Liver (tissue), 9 donors: ENCODE data around the gene MIOX. TPM values are rescaled to one million over a fixed set of nuclear protein-coding genes. Genes with fewer than 3 reads are reported as not detected.

Experiments
- DNase-seq: peaks from one replicate; pipeline ENCODE4 v3.0.0-alpha.2; 2017; ENCODE audit warnings: low spot score
- H3K27ac ChIP-seq, 2 donors: one replicate each; pipeline ENCODE4 v1.7.0; 2013; ENCODE audit warnings: inconsistent platforms in 2 of 2, low read length in 2 of 2, control low read depth in 1 of 2, low read depth in 1 of 2, mild to moderate bottlenecking in 1 of 2
- H3K27me3 ChIP-seq, 4 donors: one replicate each; pipeline versions ENCODE4 v1.6.1 to v1.7.0; 2013; ENCODE audit warnings: low read length in 3 of 4, inconsistent platforms in 1 of 4, mild to moderate bottlenecking in 1 of 4, moderate library complexity in 1 of 4; ENCODE audit not compliant: control insufficient read depth in 4 of 4, insufficient read depth in 4 of 4
- H3K36me3 ChIP-seq, 4 donors: one replicate each; pipeline versions ENCODE4 v1.6.1 to v1.7.0; 2013; ENCODE audit warnings: low read length in 3 of 4, mild to moderate bottlenecking in 3 of 4, low read depth in 1 of 4, moderate library complexity in 1 of 4; ENCODE audit not compliant: control insufficient read depth in 4 of 4, insufficient read depth in 3 of 4
- H3K4me1 ChIP-seq, 4 donors: one replicate each; pipeline versions ENCODE4 v1.6.1 to v1.7.0; 2013; ENCODE audit warnings: low read length in 3 of 4, mild to moderate bottlenecking in 3 of 4, moderate library complexity in 1 of 4; ENCODE audit not compliant: control insufficient read depth in 4 of 4, insufficient read depth in 4 of 4
- H3K4me3 ChIP-seq, 3 donors: one replicate each; pipeline versions ENCODE4 v1.6.1 to v1.7.0; 2013; ENCODE audit warnings: low read length in 3 of 3, control low read depth in 1 of 3, low read depth in 1 of 3, mild to moderate bottlenecking in 1 of 3
- H3K9ac ChIP-seq, 2 donors: one replicate each; pipeline ENCODE4 v1.7.0; 2013; ENCODE audit warnings: low read length in 2 of 2, mild to moderate bottlenecking in 2 of 2, moderate library complexity in 2 of 2, control low read depth in 1 of 2, low read depth in 1 of 2
- H3K9me3 ChIP-seq, 4 donors: one replicate each; pipeline versions ENCODE4 v1.6.1 to v1.7.0; 2013; ENCODE audit warnings: low read length in 3 of 4; ENCODE audit not compliant: control insufficient read depth in 4 of 4
- ATF3 ChIP-seq: IDR thresholded peaks from 2 replicates; pipeline ENCODE4 v1.6.1; 2016; ENCODE audit warnings: antibody characterized with exemption
- CTCF ChIP-seq: fragments of 150-350 bp; IDR thresholded peaks from 2 replicates; pipeline ENCODE4 v1.5.1; 2017; ENCODE audit warnings: improper control_type of control experiment, low read depth, low read length; ENCODE audit not compliant: missing input control
- EGR1 ChIP-seq, 2 donors: IDR thresholded peaks; 2 replicates each; pipeline ENCODE4 v1.6.1; 2016 to 2018; ENCODE audit warnings: antibody characterized with exemption in 2 of 2, low read depth in 2 of 2
- FOXA1 ChIP-seq: IDR thresholded peaks from 2 replicates; pipeline ENCODE4 v1.6.1; 2016; ENCODE audit warnings: antibody characterized with exemption
- FOXA2 ChIP-seq: IDR thresholded peaks from 2 replicates; pipeline ENCODE4 v1.6.1; 2016; ENCODE audit warnings: antibody characterized with exemption
- GABPA ChIP-seq, 2 donors: IDR thresholded peaks in 1 of 2; conservative IDR thresholded peaks in 1 of 2; 2 replicates each; pipeline ENCODE4 v1.6.1; 2016; ENCODE audit warnings: antibody characterized with exemption in 2 of 2, mild to moderate bottlenecking in 1 of 2, moderate library complexity in 1 of 2
- HNF4A ChIP-seq, 2 donors: conservative IDR thresholded peaks; 2 replicates each; pipeline ENCODE4 v1.6.1; 2016; ENCODE audit warnings: antibody characterized with exemption in 2 of 2, mild to moderate bottlenecking in 2 of 2
- HNF4G ChIP-seq: IDR thresholded peaks from 2 replicates; pipeline ENCODE4 v1.6.1; 2016; ENCODE audit warnings: antibody characterized with exemption
- JUND ChIP-seq, 2 donors: IDR thresholded peaks; 2 replicates each; pipeline ENCODE4 v1.6.1; 2016; ENCODE audit warnings: antibody characterized with exemption in 2 of 2
- NR2F2 ChIP-seq: IDR thresholded peaks from 2 replicates; pipeline ENCODE4 v1.6.1; 2016; ENCODE audit warnings: antibody characterized with exemption
- RAD21 ChIP-seq, 2 donors: IDR thresholded peaks; 2 replicates each; pipeline ENCODE4 v1.6.1; 2016; ENCODE audit warnings: antibody characterized with exemption in 2 of 2, mild to moderate bottlenecking in 2 of 2
- REST ChIP-seq: IDR thresholded peaks from 2 replicates; pipeline ENCODE4 v1.6.1; 2016; ENCODE audit warnings: antibody characterized with exemption, mild to moderate bottlenecking
- RXRA ChIP-seq, 2 donors: IDR thresholded peaks; 2 replicates each; pipeline ENCODE4 v1.6.1; 2017 to 2018; ENCODE audit warnings: antibody characterized with exemption in 2 of 2, mild to moderate bottlenecking in 1 of 2
- SP1 ChIP-seq: IDR thresholded peaks from 2 replicates; pipeline ENCODE4 v1.6.1; 2018; ENCODE audit warnings: antibody characterized with exemption, mild to moderate bottlenecking
- TAF1 ChIP-seq: conservative IDR thresholded peaks from 2 replicates; pipeline ENCODE4 v1.6.1; 2016; ENCODE audit warnings: antibody characterized with exemption, mild to moderate bottlenecking
- ZBTB33 ChIP-seq: IDR thresholded peaks from 2 replicates; pipeline ENCODE4 v1.6.1; 2016; ENCODE audit warnings: antibody characterized with exemption
- WGBS: extraction: QIAGEN DNeasy Blood & Tissue Kit; methylation state at CpG from one replicate; pipeline ENCODE4 v1.1.7; 2013; 5-methylcytosine and 5-hydroxymethylcytosine counted together
- polyA plus RNA-seq, 2 donors: library from polyadenylated mRNA; stranded (reverse) in 1 of 2; unstranded in 1 of 2; fragments of 200-250 nt in 1 of 2; fragments of >200 nt in 1 of 2; fragmentation: Nextera tagmentation in 1 of 2; extraction: Ambion mirVana in 1 of 2; gene quantifications; one replicate each; pipeline versions ENCODE4 v1.2.1 to v1.2.3, GENCODE V29; 2013 to 2015
- total RNA-seq, 2 donors: library from RNA; depleted of rRNA; stranded (reverse); fragments of >200 nt; gene quantifications; one replicate each; pipeline ENCODE4 v1.2.3, GENCODE V29; 2014
- TF ChIP-seq, protein P1 (sequence below): IDR thresholded peaks from 2 replicates; pipeline ENCODE4 v1.6.1; 2016; ENCODE audit warnings: antibody characterized with exemption
- donor health status: healthy.
- donor health status: healthy.
- donor health status: healthy.
- donor health status: healthy.
- donor health status: healthy.

The MIOX gene
- total and polyA plus RNA-seq, 4 donors, result not detected

GRCh38 chr22:50532824-50533796, 46.5 kb downstream of the MIOX start:
- H3K27ac ChIP-seq, result peak overlapping the region; percentile 92 to 98
- H3K4me1 ChIP-seq, result peaks cover 0 to 24% (median 14%) of the 10 kb centered on the region in 4 donors
- no peak overlapping the region for H3K9ac ChIP-seq
- no peaks in the 10 kb centered on the region for H3K27me3 ChIP-seq
- DNase-seq, result no peak
- no peak for TF ChIP-seq FOXA1
- no peak for TF ChIP-seq HNF4G
- no peak for TF ChIP-seq GABPA (IDR thresholded peaks at IDR 0.05 in 1 of 2, conservative IDR thresholded peaks at IDR 0.05 in 1 of 2)
- no peak for TF ChIP-seq CTCF
- no peak for TF ChIP-seq NR2F2
- TF ChIP-seq RAD21 (IDR thresholded peaks at IDR 0.05), result no peak
- no peak for TF ChIP-seq ATF3
- TF ChIP-seq FOXA2, result no peak
- no peak for TF ChIP-seq TAF1
- TF ChIP-seq, protein P1, sequence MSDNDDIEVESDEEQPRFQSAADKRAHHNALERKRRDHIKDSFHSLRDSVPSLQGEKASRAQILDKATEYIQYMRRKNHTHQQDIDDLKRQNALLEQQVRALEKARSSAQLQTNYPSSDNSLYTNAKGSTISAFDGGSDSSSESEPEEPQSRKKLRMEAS, result no peak
- no peak for TF ChIP-seq HNF4A (conservative IDR thresholded peaks at IDR 0.05)
- TF ChIP-seq JUND (IDR thresholded peaks at IDR 0.05), result no peak
- TF ChIP-seq REST, result no peak
- no peak for TF ChIP-seq ZBTB33
- TF ChIP-seq SP1, result no peak
- no peak for TF ChIP-seq EGR1 (IDR thresholded peaks at IDR 0.05; ENCODE audit: low read depth in 2 of 2)
- TF ChIP-seq RXRA (IDR thresholded peaks at IDR 0.05), result no peak
- WGBS, result 77% methylated on average over 19 of the region's 19 CpGs
- no peaks in the 10 kb centered on the region for H3K9me3 ChIP-seq
- no peaks in the 10 kb centered on the region for H3K36me3 ChIP-seq
- H3K4me3 ChIP-seq, result peak overlapping the region in 1 of 3 donors; percentile 93
